GM12872 (cell line): ENCODE data around the gene CYP2W1.

Source experiments
- TF ChIP-seq, protein P1 (sequence below): IDR thresholded peaks from 3 replicates; pipeline ENCODE4 v1.5.1; 2011; ENCODE audit warnings: low read depth, mild to moderate bottlenecking, low read length, moderate library complexity; ENCODE audit not compliant: insufficient read depth

The CYP2W1 gene

DNA sequence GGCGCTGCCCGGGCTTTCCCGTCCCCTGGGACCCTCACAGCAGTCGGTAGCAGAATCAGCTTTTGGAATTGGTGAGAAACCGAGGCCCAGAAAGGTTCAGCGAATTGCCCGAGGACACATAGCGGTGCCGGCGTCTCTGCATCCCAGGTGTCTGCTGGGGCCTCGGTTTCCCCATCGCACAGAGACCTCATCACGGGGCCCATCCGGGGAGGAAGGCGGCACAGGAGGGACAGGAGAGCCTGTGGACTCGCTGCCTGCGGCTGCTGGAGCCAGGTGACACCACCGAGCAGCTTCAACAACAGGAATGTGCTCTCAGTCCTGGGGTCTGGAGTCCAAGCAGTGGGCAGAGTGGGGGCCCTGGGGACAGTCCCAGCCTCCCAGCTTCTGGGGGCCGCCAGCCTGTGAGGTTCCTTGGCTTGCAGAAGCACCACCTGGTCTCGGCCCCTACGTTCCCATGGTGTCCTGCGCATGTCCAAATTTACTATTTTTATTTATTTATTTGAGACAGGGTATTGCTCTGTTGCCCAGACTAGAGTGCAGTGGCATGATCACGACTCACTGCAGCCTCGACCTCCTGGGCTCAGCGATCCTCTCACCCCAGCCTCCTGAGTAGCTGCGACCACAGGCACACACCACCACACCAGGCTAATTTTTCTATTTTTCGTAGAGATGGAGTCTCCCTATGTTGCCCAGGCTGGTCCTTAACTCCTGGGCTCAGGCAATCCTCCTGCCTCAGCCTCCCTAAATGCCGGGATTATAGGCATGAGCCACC is 7.1 kb upstream of the CYP2W1 start:
- TF ChIP-seq, protein P1, sequence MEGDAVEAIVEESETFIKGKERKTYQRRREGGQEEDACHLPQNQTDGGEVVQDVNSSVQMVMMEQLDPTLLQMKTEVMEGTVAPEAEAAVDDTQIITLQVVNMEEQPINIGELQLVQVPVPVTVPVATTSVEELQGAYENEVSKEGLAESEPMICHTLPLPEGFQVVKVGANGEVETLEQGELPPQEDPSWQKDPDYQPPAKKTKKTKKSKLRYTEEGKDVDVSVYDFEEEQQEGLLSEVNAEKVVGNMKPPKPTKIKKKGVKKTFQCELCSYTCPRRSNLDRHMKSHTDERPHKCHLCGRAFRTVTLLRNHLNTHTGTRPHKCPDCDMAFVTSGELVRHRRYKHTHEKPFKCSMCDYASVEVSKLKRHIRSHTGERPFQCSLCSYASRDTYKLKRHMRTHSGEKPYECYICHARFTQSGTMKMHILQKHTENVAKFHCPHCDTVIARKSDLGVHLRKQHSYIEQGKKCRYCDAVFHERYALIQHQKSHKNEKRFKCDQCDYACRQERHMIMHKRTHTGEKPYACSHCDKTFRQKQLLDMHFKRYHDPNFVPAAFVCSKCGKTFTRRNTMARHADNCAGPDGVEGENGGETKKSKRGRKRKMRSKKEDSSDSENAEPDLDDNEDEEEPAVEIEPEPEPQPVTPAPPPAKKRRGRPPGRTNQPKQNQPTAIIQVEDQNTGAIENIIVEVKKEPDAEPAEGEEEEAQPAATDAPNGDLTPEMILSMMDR = no peak

DNA sequence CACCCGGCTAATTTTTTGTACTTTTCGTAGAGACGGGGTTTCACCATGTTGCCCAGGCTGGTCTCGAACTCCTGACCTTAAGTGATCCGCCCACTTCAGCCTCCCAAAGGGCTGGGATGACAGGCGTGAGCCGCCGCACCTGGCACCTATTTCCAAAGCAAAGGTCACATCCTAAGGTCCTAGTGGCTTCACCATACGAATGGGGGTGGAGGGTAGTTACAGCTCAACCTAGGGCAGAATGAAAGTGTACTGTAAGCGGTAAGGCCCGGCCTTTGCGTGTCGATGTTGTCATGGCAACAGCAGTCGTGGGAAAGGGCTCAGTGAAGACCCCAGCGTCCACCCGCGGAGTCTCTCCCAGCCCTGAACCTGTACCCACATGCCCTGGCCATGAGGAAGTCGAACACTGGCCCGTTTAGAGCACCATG is 6.1 kb upstream of the CYP2W1 start:
- TF ChIP-seq, protein P1 = no peak

DNA sequence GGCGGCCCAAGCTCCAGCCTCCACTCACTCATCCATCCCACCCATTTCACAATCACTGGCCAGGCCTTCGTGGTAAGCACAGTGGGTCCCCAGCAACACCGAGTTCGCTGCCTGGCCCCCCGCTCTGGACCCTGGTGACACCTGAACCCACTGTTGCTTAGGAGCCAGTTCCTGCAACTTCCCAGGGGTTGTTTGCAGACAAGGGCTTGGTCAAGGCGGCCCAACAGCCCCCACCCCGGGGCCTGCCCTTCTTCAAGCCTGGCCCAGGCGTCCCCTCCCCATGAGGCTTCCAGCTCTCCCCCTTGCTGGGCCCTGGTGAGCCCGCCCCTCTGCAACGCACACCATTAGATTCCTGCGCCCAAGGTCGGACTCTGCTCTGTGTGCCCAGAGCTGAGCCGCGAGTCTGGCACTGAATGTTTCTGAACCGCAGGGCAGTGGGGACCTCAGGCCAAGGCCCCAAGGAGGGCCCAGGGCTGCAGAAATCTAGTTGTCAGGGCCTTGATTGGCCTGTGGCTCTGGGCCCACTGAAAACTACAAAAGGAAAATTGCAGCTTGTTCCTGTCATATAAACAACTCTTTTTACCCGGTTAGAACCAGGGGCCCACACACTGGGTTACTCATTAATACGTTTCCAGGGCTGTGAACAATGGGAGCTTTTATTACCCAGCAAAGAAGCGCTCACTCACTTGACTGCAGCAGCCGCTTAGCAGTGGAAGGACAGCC is 5.5 kb upstream of the CYP2W1 start:
- TF ChIP-seq, protein P1 = no peak

DNA sequence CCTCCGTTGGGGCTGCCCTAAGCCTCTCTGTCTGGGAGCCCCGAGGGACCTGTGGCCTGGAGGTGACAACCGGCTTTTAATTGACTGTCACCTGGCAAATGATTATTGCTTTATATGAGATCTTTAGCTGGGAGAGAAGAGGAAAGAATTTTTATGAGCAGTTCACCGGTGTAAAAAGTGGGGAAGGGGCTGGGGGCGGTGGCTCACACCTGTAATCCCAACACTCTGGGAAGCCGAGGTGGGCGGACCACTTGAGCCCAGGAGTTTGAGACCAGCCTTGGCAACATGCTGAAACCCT is 5.0 kb upstream of the CYP2W1 start:
- TF ChIP-seq, protein P1 = no peak

- TF ChIP-seq, protein P1 = no peak
Measured at GRCh38 chr7:978416-979091, 4.4 kb upstream of the CYP2W1 start.

DNA sequence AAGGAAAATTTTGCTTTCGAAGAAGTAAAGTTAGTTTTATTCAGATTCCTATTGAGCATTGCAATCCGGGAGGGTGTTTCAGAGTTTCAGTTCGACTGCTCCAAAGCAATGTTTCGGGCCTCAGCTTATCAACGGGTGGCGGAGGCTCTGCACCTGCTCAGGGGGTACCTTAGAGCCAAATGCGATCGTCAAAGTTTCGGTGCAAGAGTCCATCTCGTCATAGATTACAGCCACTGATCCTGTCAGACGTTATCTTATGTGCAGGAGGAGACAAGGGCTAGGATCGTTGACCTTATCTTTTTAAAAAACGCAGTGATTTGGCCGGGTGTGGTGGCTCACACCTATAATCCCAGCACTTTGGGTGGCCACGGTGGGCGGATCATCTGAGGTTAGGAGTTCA is 3.8 kb upstream of the CYP2W1 start:
- TF ChIP-seq, protein P1 = no peak

- TF ChIP-seq, protein P1 = no peak
Measured at GRCh38 chr7:979886-980571, 3.0 kb upstream of the CYP2W1 start.
